T-helper 2 cell treated with Interferon-gamma antibody and Interleukin-4, amounts not matched to agents 100 ng/mL and 5 ng/mL, for 36 hours (primary cell): ENCODE results near the gene EFEMP1. TPM values are rescaled to one million over a fixed set of nuclear protein-coding genes. Genes with fewer than 3 reads are reported as not detected.
"Not testable (repeated sequence)": the region's sequence is repeated elsewhere in the genome, so short reads cannot be mapped to it uniquely, and the experiment has no call there.

Experiments used
- intact Hi-C: fragments of 100-400 bp; cut with micrococcal nuclease; formaldehyde crosslinking; loops from one replicate; pipeline ENCODE4 v1.15.1; 2023
- total RNA-seq: library from RNA; stranded (reverse); gene quantifications from 2 replicates; pipeline ENCODE4 v1.2.3, GENCODE V29; 2022

Gene EFEMP1
- total RNA-seq, 1 donor from 2014 or later = not detected

DNA sequence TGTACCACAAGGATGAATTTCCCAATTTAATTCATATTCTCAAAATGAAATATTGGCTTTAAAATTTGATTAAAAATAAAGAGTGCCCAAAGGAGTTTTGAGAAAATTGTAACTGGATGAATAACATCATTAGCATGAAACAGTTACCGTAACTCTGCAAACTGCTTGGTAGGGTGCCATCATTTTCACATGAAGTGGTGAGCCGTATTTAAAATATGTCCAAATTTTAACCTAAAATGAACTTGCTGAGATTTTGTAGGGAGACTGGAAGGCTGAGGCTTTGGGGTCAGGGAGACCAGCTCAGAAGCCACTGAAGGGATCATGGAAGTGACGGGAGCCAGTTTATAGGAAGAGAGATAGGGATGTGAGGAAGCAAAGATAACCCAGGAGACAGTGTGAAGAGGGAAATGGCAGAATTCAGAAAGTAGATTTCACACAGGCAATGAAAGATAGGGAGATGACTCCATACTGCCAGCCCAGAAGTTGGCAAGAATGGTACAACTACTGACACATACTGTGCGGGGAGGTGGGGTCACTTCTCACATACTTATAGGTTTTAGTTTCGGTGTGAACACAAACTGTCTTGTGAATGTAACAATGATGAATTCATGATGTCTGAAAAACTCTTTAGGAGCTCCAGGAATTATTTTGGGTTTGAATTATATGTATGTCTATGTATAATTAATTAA is 53.8 kb downstream of the EFEMP1 start:
- intact Hi-C loops = no loop called here

DNA sequence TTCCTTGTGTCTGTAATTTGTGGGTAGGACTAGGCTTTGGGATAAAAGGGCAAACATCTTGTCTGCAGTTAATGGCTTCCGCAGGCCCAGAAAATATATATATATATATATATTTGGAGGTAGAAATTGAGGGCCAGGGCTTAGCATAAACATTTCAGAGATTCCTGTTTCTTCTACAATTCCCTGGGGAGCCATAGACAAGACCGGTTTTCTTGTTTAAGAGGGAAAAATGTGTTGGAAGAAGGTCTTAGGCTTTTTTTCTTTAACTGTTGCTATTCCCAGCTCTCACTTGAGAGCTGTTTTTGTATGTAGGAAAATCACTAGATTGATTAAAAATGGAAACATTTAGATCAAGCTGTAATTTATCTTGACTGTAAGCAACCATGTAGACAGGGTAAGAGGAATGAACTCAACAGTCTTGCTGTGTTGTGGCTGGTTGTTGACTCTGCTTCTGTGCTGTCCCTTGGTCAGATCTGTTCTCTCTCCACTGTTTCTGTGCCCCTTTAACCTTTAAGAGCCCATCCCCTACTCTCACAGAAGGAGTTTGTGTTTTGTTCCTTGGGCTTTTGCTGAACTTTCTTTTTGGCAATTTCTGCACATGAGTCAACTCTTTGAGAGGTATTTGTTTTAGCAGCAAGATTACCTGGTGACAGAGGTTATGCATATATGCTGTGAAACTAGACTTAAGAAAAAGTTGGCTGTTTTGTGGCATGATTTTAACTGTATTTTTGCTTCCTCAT is 58.3 kb downstream of the EFEMP1 start:
- intact Hi-C loops = no loop called here

DNA sequence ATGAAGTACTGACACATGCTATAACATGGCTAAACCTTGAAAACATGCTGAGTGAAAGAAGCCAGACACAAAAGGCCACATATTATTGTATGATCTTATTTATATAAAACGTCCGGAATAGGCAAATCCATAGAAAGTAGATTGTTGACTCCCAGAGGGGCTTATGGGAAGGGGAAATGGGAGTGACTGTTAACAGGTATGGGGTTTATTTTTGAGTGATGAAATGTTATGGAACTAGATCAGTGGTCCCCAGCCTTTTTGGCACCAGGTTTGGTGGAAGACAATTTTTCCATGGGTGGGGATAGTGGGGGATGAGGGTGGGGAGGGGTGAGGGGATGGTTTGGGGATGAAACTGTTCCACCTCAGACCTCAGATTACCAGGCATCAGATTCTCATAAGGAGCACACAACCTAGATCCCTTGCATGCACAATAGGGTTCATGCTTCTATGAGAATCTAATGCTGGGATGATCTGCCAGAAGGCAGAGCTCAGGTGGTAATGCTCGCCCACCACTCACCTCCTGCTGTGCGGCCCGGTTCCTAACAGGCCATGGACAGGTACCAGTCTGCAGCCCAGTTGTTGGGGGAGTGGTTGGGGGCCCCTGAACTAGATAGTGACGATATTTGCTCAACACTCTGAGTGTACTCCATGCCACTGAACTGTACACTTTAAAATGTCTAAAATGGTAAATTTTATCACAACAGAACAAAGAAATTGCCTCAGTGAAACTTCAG is 59.1 kb downstream of the EFEMP1 start:
- intact Hi-C loops = no loop called here

DNA sequence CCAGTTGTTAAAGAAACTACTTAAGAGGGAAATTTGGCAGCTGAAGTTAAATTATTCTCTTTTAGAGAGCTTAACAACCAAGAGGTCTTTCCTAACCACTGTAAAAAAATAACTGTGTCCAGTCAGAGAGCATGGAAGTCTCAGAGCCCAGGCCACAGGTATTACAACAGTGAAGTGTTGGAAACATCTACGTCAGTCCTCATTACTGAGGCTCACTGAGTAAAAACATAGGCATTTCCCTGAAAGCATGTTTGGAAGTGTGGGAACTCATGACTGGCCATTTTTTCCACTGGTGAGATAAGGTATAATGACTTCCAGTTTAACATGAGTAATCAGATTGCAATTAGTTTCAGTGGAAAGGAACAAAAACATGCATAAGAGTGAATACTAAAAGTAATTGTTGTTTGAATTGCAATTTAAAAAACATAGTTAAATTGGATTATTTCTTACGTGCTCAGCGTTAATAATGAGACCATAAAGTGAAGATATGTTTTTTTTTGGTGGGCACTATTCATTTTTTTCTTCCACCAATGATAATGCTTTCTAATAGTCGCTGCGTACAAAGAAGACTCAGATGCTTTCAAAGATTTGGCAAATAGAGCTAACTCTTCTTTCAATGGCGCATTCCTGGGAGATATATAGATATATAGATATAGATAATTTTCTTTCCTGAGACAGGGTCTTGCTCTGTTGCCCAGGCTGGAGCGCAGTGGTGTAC is 60.8 kb downstream of the EFEMP1 start:
- intact Hi-C loops = no loop called here

DNA sequence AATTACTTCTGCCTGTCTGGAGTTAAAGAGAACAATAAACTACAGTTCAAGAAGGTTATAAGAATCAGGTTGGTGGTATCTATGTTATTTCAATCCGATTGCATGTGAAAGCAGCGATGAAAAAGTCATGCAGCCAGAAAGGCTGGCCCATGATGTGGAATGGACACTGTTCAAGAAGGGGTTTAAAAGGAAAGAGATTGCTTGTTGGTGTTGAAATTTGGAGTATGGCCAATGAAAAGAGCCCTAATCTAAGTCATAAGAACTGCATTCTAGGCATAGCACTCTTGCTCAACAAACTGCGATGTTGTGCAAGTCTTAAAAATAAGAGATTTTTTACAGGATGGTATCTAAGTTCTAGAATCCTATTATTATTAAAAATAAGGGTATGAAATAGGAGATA is 61.3 kb downstream of the EFEMP1 start:
- intact Hi-C loops = no loop called here

DNA sequence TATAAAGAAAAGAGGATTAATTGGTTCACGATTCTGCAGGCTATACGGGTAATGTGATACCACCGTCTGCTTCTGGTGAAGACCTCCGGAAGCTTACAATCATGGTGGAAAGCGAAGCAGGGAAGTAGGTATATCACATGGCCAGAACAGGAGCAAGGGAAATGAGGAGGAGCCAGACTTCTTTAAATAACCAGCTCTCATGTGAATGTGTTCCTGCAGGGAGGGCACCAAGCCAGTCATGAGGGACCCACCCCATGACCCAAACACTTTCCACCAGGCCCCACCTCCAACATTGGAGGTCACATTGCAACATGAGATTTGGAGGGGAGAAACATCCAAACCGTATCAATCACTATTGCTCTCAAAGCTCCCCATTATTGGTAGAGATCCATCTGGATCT is 61.8 kb downstream of the EFEMP1 start:
- intact Hi-C loops = no loop called here

DNA sequence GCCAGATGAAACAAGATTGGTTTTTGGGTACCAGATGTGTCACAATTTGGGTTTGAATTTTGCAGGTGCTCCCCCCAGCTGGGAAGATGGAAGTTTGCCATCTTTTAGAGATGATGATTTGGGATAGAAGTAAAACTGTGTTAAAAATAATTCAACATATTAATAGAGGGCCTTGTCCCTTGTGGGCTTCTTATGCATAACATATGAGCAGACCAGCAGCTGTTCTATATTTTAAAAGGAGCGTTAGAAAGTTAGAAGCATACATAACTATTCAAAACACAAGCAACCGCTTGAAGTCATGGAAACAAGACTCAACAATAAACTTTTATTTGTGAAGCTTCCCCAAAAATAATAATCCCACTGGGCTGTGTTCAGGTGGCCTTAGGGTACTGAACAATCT is 62.8 kb downstream of the EFEMP1 start:
- intact Hi-C loops = no loop called here

DNA sequence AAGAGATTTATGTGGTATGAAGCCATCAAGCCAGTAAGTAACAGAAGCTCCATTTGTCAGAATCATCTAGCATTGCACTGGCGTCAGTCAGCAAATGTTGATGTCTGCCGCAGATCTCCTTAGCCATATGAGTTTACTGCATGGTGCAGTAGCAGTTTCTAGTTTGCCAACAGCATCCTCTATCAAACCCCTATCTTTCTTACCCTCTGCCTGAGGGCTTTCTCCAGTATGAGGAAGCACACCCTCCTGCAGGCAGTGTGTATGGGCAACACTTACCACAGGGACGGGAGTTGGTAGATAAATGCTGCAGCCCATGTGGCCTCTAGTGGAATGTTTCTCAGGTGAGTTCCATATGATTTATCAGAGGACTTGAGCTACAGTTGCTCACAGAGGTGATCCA is 63.7 kb downstream of the EFEMP1 start:
- intact Hi-C loops = no loop called here

DNA sequence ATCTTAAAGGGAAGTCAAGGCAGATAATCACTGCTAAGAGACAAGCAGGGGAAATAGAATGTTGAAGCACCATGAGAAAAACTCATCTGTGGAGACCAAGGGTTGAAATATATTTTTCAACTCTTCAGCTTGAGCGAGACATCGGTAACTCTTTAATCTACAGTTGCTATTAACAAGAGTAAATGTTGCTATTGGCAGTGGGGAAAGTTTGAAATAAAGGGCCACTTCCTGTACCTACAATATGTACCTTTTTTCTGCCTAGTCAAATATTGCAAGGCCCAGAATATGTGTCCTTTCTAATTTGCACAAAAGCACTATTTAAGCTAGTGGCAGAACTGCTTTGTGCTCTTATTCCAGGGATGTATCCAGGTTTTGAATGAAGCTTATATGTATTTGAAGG is 65.8 kb downstream of the EFEMP1 start:
- intact Hi-C loops = no loop called here

DNA sequence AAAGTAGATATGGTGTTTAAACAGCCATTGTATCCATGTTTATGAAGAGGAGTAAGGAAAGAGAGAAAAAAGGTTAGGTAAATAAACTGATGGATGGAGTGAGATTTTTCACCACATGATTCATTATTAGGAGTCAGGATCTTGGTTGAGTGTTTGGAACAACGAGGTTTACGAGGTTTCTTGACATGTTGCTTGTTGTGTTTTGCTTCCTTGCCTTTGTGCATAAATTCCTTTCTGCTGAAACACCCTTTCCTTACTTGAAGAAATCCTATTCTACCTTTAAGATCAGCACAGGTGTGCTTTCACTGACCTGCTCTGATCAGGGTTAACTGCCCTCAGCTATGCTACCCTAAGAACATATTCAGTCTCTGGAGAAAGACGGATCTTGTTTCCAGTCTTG is 66.6 kb downstream of the EFEMP1 start:
- intact Hi-C loops = no loop called here

DNA sequence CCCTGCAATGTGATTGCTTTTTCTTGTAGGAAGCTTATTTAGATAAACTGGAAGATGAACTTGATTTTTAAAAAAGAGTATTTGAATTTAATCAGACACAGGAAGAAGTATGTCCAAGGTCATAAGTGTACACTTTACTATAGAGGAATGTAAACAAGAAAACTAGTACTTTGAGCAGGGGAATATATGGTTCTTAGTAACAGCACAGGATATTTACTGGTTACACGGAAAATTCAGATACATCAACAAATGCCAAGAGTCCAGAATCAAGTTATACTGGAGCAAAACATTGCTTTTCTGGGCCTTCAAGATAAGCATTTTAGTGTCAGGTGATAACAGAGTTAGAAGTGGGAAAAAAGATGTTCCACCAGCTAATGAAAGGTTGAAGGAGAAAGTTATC is 75.5 kb downstream of the EFEMP1 start:
- intact Hi-C loops = no loop called here

DNA sequence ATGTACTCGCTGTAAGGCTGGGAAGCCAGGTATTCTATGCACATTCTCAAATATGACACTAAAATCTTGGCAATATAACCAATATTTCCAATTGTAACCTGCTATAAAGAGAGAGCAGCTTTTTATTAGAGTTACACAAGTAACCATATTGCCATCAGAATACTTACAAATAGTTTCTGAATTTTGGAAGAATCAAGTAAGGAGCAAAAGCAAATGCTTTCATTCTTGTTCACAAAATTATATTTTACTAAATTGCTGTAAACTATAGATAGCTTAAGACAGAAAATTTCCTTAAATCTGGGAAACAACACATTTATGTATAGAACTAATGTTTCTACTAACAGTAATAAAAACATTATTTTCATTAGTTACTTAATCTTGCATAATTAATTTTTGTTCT is 77.2 kb downstream of the EFEMP1 start:
- intact Hi-C loops = no loop called here

DNA sequence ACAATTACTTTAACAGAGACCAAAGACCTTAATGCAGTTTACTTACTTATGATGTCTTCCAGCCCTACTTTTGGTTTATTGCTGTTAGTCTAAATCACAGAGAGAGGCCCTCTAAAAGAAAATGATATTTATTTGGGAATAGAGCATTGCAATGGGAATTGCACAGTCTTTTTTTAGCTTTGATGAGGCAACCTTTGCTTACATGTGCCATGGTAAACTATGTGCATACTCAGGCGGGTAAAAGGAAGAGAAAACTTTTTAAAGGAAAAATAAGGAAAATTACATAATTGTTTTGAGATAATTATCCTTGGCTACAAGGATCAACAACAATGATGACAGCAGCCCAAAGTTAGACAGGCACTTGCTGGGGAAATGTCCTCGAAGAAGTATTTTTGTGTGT is 78.6 kb downstream of the EFEMP1 start:
- intact Hi-C loops = no loop called here

DNA sequence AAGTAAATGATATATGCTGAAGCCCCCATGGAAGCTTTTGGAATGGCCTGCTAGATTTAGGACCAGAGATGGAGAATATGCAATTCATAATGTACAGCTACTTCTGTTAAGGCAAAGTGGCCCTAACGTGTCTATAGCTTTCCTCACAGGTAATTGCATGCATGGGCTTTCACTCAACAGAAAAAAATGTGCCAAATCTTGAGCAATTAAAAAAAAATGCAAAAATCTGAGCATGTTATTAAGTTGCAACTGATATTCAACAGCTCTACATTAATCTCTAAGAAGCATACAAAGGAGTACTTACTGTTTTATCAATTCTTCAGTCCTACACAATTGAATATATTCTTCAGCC is 79.6 kb downstream of the EFEMP1 start:
- intact Hi-C loops = no loop called here

DNA sequence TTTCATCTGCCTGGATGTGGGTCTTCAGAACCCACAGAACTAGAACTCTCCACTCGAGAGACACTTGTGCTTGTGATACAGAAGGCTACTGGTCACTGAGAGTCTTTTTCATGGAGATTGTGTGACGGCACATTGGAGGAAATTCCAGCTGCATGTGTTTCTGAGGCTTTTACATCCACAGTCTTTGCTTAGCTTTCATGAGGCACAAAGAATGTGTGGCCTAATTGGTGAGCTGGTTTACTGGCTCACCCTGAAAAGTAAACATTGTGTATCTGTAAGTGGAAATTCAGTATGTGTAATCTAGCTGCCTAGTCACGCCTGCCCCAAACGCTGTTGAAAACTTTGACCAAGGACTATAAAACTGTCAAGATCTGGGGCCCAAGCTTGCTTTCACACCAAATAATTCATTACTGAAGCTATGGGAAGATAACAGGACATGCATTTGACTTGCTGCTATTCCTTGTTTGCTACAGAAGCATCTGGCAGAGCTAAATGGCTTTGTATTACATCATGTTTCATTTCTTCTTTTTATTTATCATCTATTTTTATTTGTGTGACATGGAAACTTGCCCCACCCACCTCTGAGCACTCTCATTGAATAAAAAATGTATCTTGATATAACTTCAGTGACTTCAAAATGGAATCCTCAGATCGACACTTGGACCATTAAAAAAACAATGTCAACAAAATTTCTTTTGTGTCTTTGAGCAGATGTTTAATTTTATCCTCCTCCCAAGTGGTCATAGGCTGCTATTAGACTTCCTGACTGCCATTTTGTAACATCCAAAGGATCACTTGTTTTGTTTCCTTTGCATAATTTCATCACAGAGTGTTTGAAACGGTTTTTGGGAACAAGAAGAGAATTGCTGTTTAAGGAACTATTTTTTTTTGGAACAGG is 80.2 kb downstream of the EFEMP1 start:
- intact Hi-C loops = no loop called here

DNA sequence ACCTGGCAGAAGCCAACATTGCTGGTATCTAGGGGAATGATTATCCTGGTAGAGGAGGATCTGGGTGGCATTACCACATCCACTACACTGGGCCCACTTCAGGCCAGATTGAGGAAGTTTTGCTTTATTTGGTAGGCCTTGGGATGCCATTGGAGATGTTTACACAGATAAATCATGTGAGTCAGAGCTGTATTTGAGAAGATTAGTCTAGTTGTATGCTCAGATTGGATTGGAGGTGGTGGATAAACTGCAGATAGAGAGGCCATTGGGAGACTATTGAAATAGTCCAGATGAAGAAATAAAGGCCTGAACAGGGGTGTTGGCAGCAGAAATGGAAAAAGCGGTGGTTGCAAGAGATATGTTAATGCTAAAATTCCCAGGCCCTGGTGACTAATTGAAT is 81.5 kb downstream of the EFEMP1 start:
- intact Hi-C loops = no loop called here

DNA sequence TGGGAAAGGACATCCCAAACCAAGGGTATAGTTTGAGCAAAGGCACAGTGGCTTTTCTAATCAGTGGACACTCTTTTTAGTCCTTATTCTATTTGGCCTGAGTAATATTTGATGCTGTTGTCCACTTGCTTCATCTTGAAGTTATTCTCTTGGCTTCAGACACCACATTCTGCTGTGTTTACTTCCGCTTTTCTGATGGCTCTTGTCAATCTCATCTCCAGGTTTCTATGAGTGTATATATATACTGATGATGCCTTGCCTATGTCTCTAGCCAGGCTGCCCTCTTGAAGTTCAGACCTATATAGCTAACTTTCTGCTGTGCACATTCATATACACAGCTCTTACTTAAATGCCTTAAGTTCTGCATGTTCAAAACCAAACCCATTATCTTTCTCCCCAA is 83.1 kb downstream of the EFEMP1 start:
- intact Hi-C loops = no loop called here

DNA sequence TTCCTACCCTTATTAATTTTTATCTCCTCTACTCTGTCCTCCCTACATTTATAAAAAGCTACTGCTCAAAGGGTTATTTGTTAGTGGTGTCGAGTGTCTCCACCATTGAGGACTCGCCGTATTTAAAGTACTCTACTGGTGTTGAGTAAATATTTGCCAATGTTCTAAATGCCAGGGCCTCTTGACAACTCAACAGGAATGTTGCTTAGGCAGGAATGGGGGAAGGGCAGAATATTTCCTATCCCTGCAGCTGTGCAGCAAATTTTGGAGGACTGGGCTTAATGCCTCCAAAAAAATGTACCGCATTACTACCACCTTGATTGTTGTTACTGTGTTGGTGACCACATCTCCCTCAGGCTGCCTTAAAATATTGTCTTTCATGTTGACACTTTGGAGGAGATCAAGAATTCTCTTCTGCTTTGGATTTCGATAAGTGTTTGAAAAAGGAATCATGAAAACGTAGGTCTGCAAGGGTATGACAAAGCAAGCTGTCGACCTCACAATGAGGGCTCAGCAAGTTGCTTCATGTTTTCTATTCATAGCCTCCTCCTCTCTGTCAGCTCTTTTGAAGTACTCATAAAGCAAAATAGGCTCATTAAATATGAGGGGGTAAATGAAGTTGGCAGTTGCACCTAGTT is 84.3 kb downstream of the EFEMP1 start:
- intact Hi-C loops = no loop called here

DNA sequence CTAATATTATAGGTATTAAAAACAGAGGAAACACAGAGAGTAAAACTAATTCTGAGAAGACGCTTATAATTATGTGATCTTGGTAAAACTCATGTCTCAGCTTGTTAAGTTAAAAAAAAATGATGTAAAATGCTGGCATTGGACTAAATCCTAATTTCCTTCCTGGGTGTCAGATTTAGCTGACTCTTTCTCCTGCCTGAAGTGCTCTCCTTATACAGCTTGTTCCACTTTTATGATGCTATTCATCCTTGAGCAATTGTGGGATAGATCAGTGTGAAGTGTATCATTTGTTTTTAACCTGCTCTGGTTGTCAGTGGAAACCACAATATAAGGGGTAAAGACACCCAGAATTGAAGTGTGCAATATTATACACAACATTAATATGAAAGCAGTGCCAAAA is 84.9 kb downstream of the EFEMP1 start:
- intact Hi-C loops = no loop called here

DNA sequence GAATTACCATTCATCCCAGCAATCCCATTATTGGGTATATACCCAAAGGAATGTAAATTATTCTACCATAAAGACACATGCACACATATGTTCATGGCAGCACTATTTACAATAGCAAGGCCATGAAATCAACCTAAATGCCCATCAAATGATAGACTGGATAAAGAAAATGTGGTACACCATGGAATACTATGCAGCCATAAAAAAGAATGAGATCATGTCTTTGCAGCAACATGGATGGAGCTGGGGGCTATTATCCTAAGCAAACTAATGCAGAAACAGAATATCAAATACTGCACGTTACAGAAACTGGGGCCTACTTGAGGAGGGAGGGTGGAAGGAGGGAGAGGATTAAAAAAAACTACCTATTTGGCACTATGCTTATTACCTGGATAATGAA is 85.5 kb downstream of the EFEMP1 start:
- intact Hi-C loops = not testable (repeated sequence)
